GM21526 (cell line): Measurements from ENCODE around the gene SF3B3.

ENCODE experiments used
- ATAC-seq: cut with Tn5 transposase; IDR thresholded peaks from one replicate; pipeline ENCODE4 v1.9.1; 2021; ENCODE audit warnings: moderate library complexity; ENCODE audit not compliant: unreplicated experiment, low FRiP score

SF3B3 gene

DNA sequence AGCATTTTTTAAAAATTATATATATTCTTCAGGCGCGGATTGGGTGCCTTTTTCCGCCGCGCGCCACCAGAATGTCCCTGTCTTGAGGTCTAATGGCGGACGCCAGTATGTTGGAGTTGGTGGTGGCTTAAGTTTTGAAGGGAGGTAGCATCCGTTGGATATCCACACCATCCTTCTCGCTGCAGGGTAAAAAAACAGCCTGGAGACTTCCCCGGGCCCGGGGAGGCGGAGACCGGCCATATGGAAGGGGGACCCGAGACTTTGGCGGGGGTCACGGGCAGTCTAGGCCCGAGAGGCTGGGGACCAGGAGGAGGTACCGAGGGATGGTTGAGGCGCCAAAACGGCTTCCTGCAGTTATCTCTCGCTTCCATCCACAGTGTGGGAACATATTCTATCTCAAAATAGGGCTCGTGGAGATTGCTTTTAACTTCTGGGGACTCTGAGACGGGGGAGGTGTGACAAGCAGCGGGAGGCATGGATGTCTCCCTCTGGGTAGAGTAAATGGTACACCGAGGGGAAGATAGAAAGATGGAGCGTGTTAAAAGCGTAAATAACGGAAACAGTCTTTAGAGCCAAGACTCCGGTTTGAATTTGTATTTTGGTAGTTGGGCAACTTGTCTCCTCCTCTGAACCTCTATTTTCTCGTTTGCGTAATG, at the start of gene SF3B3:
Gene SF3B3, plus strand, starts transcription at position 74 of the 656 bp plus-strand sequence. CDS start 2,841 bp downstream, outside the sequence.
- peak; percentile 49 for ATAC-seq

DNA sequence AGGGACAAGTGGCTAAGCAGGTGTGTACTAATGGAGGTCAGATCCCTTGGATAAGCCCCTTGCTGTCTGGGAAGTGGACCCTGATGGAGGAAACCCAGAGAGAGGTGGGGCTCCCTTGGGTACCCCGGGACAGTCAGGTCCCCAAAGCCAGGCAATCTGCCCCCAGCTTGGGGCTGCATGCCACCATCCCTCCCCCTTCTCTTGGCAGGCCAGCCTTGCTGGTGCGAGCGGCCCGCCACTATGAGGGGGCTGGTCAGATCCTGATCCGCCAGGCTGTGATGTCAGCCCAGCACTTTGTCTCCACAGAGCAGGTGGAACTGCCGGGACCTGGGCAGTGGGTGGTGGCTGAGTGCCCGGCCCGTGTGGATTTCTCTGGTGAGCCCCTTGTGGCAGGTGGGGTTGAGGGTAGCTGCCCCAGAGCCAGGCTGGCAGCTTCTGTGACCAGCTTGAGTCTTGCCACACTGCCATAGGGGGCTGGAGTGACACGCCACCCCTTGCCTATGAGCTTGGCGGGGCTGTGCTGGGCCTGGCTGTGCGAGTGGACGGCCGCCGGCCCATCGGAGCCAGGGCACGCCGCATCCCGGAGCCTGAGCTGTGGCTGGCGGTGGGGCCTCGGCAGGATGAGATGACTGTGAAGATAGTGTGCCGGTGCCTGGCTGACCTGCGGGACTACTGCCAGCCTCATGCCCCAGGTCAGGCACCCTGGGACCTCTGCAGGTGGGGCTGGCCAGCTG, 49.1 kb upstream of the SF3B3 start:
- ATAC-seq = no peak

DNA sequence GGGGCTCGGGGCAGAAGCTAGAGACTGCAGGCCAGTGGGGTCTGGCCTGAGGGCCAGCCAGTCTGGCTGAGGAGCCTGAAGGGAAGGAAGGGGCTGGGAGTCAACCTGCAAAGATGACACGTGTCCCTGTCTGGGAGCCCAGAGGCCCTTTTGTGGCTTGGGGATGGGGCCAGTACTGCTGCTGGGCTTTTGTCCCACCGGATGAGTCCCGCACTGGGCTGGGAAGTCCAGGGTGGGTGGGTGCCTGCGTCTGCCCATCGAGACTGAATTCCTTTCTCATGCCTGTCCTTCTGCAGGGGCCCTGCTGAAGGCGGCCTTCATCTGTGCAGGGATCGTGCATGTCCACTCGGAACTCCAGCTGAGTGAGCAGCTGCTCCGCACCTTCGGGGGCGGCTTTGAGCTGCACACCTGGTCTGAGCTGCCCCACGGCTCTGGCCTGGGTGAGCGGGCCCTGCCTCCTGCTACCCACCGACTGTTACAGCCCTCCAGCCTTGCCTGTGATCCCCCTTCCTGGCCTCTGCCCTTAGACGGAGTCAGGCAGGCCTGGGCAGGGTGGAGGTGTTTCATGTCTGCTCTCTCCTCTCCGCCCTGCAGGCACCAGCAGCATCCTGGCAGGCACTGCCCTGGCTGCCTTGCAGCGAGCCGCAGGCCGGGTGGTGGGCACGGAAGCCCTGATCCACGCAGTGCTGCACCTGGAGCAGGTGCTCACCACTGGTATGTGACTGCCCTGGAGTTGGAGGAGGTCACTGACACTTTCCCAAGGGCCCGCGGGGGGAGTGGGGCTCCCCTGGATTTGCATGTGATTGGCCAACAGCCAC, 48.4 kb upstream of the SF3B3 start:
- no peak for ATAC-seq

DNA sequence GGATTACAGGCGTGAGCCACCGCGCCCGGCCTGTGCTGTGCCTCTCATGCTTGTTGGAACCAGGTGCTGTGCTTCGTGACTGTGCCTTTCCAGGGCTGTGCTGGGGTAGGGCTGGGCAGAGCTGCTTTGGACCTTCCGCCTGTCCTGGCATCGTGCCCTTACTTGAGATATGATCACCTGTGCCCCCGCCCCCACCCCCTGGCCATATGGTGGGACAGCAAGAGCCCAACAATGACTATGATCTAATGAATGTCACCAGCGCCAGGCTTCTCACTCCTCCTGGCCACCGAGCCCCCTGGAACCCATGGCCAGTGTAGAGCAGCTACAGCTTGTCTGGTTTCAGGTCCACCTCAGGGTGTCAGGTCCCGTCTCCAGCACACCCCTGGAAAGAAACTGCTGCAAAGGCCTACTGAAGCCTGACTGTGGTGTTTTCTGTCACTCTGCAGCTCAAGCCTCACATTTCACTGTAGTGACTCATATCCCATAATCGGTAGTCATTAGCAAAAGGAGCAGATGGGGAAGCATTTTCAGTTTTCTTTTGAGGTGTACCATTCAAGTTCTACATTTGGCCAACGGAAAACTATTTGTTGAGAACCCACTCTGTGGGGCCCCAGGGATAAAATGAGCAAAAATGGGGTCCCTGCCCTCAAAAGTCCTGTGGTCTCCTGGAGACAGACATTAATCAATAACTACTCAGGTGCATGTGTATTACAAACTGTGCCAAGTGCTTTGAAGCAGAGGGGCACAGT, 47.2 kb upstream of the SF3B3 start:
- ATAC-seq = peak; percentile 85

DNA sequence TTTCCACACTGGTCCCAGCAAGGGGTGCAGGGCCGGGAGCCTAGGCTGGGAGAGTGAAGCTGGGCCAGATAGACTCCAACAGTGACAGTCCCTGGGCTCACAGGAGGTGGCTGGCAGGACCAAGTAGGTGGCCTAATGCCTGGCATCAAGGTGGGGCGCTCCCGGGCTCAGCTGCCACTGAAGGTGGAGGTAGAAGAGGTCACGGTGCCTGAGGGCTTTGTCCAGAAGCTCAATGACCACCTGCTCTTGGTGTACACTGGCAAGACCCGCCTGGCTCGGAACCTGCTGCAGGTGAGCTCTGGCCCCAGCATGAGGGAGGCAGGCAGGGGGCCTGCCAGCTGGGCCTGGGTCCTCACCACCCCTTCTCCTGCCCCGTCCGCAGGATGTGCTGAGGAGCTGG, 45.4 kb upstream of the SF3B3 start:
- no peak for ATAC-seq

DNA sequence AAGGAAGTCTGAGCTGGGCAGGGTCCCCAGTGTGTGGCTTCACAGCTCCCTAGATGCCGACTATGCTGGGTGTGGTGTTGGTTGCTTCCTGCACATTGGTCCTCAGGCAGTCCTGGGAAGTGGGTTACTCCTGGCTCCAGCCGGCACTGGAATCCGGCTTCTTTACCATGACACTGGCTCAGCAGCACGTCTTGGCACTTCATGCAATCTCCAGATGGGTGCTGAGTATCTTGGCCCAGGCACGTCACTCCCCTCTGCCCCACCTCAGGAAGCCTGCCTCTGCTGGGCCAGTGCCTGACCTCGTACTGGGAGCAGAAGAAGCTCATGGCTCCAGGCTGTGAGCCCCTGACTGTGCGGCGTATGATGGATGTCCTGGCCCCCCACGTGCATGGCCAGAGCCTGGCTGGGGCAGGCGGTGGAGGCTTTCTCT, 44.7 kb upstream of the SF3B3 start:
- ATAC-seq = no peak

DNA sequence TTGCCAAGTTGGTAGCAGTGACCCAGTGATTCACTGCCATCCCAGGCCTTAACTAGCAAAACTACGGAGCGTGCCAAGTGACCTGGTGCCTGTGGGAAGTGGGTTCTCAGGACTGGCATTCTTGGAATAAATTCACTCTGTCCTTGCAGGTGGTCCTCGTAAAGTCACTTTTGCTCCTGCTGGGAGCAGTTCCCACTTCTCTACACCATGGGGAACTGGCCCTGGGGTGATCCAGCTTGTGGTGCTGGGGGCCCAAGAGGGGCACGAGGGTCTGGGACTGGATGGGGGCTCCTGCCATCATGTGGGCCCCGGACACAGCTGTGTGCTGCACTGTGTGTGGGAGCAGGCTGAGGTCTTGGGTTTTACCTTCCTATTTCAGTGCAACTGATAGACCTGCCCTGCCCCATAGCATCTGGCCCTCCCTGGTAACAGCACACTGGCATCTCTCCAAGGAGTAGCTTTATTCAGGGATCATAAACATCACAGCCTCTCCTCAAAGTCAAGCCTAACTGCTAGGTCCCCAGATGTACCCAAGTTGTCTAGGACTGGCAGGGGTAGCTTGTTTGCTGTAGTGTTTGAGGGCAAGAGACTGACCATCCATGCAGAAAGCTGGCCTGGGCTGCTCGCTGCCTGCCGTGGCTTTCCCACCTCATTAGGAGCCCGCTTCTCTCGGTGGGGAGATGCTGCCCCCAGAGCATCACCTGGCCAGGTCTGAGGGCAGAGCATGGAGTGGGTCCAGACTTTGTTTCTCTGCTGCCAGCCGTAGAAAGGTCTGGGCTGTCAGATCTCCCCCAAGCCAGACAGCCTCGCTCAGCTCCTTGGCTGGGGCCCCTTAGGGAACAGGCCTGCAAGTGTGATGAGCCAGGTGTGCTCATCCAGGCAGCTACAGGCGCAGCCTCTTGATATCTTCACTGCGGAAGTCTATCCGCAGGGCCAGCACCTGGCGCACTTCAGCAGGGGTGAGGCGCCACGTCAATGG, 43.2 kb upstream of the SF3B3 start:
- ATAC-seq = no peak

DNA sequence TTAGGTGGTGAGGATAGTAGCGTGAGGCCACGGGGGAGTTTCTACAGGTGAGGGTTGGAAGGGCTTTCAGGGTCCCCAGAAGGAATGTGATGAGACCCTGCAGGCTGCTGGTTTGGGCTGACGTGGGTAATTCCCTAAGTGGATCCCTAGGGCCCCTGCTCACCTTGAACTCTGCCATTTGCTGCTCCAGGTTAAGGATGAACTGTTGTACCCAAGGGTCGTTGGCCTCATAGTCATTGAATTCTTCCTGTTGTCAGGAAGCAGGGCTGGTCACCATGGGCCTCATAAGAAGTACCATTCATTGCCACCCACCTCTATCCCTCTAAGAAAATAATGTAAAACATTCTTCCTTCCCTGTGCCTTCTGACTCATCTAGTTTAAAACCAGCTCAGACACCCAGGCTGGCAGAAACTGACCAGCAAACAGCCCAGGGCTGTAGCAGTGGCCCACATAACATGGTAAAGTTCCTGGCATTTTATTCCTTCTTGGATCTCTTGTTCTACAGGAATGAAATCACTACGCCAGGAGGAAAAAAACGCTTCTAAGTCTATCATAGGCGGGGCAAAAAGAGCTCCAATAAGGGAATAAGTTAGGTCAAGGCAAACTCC, 41.6 kb upstream of the SF3B3 start:
- no peak for ATAC-seq

DNA sequence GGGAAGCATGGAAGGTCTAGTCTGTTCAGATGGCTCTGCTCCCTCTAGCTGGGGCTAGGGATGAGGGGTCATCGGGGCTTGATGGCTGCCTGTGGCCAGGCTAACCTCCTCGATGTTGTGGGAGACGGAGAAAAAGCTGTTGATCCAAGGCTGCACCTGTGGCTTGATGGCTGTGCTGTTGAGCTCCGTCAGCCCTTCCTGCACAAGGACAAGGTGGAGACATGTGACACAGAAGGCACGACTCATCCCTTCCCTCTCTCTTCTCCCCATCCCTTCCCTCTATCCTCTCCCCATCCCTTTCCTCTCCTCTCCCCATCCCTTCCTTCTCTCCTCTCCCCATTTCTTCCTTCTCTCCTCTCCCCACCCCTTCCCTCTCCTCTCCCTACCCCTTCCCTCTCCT, 41.0 kb upstream of the SF3B3 start:
- no peak for ATAC-seq

DNA sequence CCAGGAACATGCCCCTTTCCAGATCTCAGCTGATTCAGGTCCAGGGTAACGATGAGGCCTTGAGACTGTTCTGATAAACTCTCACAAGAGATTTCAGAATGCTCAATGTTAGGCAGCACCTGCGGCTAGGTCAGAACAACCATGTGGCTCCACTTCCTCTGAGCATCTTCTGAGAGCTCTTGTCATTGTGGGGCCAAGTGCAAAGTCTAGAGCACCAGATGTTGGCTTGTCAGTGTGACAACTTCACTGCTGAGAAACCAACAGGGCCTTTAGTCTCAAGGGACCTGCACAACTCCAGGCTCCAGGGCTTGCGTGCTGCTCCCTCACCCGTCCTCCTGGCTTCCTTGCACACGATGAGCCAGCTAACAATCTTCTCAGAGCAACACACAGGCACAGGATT, 40.2 kb upstream of the SF3B3 start:
- ATAC-seq = no peak

DNA sequence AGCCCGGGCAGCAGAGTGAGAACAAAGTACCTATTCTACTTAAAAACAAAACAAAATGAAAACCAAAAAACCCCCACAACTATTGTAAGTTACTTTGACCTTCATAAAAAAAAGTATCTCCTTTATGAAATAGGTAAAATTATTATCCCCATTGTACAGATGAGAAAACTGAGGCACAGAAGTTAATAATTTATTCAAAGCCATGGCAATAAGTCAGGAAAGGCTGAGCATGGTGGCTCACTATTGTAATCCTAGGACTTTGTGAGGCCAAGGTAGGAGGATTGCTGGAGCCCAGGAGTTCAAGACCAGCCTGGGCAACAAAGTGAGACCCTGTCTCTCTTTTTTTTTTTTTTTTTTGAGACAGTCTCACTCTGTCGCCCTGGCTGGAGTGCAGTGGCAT, 38.7 kb upstream of the SF3B3 start:
- ATAC-seq = no peak

DNA sequence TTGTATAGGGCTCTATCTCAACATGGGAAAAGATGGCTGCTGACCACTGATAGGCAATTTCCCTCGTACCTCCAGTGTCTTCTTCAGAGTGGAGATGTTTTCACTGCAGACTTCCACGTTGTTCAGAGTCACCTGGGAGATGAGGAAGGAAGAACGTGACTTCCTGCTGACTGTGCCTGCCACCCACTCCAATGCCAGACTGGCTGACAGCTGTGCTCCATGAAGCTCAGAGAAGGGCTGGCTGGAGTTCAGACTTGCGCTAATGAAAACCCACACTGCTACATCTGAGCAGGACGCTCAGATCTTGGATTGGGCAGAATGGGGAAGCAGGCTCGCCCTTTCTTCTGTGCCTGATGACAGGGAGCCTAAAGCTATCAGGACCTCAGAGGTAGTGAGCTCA, 33.4 kb upstream of the SF3B3 start:
- no peak for ATAC-seq

DNA sequence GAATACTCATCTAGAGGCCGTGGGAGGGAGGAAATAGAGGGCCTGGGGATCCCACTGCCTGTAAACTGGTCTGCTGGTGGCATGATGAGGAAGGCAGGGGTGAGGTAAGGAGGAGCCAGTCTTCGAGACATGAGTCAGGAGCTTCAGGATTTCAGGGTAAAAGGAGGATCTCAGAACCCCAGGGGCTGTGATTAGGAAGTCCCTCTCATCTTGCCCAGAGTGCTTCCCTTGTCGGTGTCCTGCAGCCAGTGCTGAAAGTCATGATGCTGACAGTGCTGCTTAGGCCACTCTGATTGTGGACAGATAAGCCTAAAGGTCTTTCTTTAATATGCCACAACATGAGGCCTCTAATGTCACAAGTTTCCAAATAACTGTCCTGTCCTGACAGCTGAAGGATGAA, 29.8 kb upstream of the SF3B3 start:
- no peak for ATAC-seq

DNA sequence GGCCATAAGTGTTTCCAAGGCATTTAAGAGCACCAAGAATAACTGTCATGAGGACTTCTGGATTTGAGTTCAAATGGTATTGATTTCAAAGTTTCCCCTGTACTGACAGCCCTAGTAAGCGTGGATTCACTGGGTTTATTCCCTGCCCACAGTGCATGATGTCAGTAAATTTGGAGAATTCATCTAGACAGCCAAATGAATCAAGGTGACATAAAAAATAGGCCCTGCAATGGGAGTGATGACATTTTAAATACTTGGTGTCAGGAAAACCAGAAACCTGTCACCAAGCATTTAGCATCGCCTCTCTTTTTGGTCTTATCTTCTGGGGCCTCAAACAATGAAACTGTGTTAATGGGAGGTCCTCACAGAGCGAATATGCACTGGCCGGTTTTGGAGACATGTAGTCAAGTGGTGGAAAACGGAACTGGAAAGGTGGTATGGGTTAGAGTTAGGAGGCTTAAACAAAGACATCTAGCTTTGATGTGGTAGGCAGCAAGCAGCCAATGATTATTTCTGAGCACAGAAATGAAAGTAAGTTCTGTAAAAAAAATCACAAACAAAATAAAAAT, 29.3 kb upstream of the SF3B3 start:
- no peak for ATAC-seq

DNA sequence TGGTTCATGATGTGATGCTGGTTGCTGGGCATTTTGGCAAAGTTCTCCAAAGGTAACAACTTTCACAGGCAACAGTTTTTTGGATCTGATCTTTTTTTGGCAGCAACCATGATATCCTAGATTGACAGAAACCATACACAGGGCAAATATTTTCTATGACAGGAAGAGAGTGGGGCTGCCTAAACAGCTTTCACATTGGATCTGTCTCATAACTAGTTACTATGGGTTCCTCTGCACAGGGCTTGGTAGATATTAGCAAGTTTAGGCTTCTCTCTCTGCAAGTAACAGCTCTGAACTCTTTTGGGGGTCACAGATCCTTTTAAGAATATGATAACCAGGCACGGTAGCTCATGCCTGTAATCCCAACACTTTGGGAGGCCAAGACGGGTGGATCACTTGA, 28.8 kb upstream of the SF3B3 start:
- no peak for ATAC-seq

DNA sequence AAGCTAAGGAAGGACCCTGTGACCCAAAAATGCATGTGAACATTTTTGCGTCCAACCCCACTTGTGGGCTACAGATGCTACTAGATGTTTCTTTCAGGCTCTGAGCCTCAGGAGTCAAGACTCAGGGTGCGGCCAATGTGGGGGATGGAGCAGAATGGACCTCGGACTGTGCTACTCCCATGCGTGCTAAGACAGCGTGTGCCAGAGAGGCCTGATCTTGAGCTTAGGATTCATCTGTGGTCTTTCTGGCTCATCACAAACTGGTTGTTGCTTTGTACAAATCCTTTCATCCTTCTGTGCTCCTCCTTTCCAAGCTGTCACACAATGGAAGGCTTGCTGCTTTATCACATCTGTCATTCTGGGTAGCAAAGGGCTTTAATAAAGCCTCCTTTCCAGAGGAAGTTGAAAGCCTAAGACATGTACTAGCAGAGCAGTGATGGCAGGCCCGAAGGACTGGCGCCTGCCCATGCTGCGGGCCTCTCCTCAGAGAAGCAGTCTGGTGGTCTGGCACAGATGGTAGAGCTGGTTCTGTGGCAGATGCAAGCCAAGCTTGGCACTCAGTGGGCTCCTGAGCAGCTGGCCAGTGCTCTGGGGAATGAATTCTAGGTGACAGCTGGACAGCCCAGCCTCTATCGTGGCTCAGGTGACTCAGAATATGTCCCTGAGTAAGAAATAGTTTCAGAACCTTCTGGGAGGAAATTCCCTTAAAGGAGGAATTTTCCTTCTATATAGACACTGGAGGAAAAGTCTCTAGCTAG, 28.0 kb upstream of the SF3B3 start:
- no peak for ATAC-seq

DNA sequence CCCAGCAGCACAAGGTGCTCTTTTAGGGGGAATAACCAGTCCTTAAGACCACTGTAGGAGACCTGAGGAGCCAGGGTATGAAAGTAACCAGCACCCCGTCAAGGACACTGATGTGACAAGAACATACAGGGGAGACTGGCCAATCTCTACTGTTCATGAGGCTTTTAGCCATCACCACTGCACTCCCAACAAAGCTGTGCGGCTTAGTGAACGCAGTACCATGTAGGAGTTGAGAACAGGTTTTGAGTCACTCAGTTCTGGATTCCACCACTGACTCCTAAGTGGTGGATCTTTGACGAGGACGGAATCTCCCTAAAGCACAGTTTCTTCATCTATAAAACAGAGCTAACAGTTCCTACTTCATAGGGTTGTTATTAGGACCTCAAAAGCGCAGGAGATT, 27.1 kb upstream of the SF3B3 start:
- no peak for ATAC-seq

DNA sequence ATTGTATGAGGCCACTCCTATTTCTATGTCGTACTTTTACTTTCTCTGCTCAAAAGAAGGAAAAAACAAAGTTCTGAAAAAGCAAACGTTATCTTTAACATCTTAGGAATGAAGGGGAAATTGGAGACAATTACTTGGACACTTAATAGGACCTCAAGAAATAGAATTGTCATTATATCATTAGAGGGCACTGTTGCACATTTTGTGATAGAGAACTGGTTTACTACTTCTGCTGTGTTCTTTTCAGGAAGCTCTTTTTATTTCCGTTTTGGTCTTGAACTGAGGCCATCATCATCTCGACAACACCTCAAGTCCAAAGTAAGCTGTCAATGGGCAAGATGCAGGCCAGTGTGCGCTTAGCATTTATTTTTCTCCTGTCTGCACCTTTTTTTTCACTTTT, 14.9 kb upstream of the SF3B3 start:
- ATAC-seq = no peak
